K562 (cell line): Measurements from ENCODE around the gene GEN1. TPM values are rescaled to one million over a fixed set of nuclear protein-coding genes. Genes with fewer than 3 reads are reported as not detected.

Experiments
- C11orf30 ChIP-seq: fragments of 450-650 bp; IDR thresholded peaks from 2 replicates; pipeline ENCODE4 v1.6.1; 2016; ENCODE audit warnings: low read depth, mild to moderate bottlenecking
- GATA2 ChIP-seq: sonication (generic); formaldehyde crosslinking; IDR thresholded peaks from 2 replicates; pipeline ENCODE4 v1.4.0; 2020; ENCODE audit warnings: mild to moderate bottlenecking, missing genetic modification reagents
- GTF2E2 ChIP-seq: fragments of 200-800 bp; sonication (Bioruptor generic); IDR thresholded peaks from 2 replicates; pipeline ENCODE4 v1.6.1; 2016; ENCODE audit warnings: missing genetic modification characterization, missing compliant biosample characterization
- HDAC1 ChIP-seq, 2 experiments: fragments of 450-650 bp; IDR thresholded peaks; 2 replicates each; pipeline ENCODE4 v1.6.1; 2016 to 2017; ENCODE audit warnings: inconsistent platforms in 1 of 2, mild to moderate bottlenecking in 1 of 2, moderate library complexity in 1 of 2
- KLF13 ChIP-seq: fragments of 450-650 bp; IDR thresholded peaks from 2 replicates; pipeline ENCODE4 v1.6.1; 2016; ENCODE audit warnings: missing genetic modification characterization, low read depth, mild to moderate bottlenecking, missing compliant biosample characterization, moderate library complexity, borderline replicate concordance
- MAFG ChIP-seq: fragments of 450-650 bp; conservative IDR thresholded peaks from 2 replicates; pipeline ENCODE4 v1.6.1; 2016; ENCODE audit warnings: missing genetic modification characterization, missing compliant biosample characterization
- MEIS2 ChIP-seq: fragments of 450-650 bp; IDR thresholded peaks from 2 replicates; pipeline ENCODE4 v1.6.1; 2014; ENCODE audit warnings: mild to moderate bottlenecking; ENCODE audit not compliant: partially characterized antibody
- NELFE ChIP-seq: IDR thresholded peaks from 2 replicates; pipeline ENCODE4 v1.6.1; 2011; ENCODE audit warnings: mild to moderate bottlenecking; ENCODE audit not compliant: insufficient read depth, insufficient read length
- POLR2A ChIP-seq: fragments of 450-650 bp; conservative IDR thresholded peaks from 2 replicates; pipeline ENCODE4 v1.6.1; 2016
- POLR3A ChIP-seq: IDR thresholded peaks from 2 replicates; pipeline ENCODE4 v1.6.1; 2011; ENCODE audit warnings: borderline replicate concordance, mild to moderate bottlenecking, moderate library complexity; ENCODE audit not compliant: insufficient read length, insufficient read depth; ENCODE audit errors: extremely low read depth
- RAD21 ChIP-seq, 2 experiments: fragments of 250-450 bp in 1 of 2; fragments of 450-650 bp in 1 of 2; sonication (Bioruptor Pico) in 1 of 2; formaldehyde crosslinking in 1 of 2; IDR thresholded peaks in 1 of 2; conservative IDR thresholded peaks in 1 of 2; 2 replicates each; pipeline versions ENCODE4 v1.4.0 to v1.8.0; 2020 to 2022; ENCODE audit warnings: mild to moderate bottlenecking in 2 of 2, moderate library complexity in 1 of 2
- SLC30A9 ChIP-seq: fragments of 250-450 bp; sonication (Bioruptor Pico); IDR thresholded peaks from 2 replicates; pipeline ENCODE4 v1.8.0; 2022; ENCODE audit warnings: mild to moderate bottlenecking, moderate library complexity
- TBP ChIP-seq: optimal IDR thresholded peaks from 2 replicates; pipeline ENCODE3; 2011; ENCODE audit warnings: low read depth, low read length, improper control_type of control experiment
- TRIM28 ChIP-seq: fragments of 450-650 bp; IDR thresholded peaks from 2 replicates; pipeline ENCODE4 v1.6.1; 2017
- ZBED1 ChIP-seq: IDR thresholded peaks from 2 replicates; pipeline ENCODE4 v1.6.1; 2014
- ZBTB17 ChIP-seq: fragments of 450-650 bp; formaldehyde crosslinking; IDR thresholded peaks from 2 replicates; pipeline ENCODE4 v1.4.0; 2020; ENCODE audit warnings: mild to moderate bottlenecking
- ZBTB34 ChIP-seq: fragments of 250-450 bp; sonication (Bioruptor Pico); IDR thresholded peaks from 2 replicates; pipeline ENCODE4 v1.8.0; 2021; ENCODE audit warnings: mild to moderate bottlenecking, moderate library complexity
- ZC3H8 ChIP-seq: fragments of 450-650 bp; IDR thresholded peaks from 2 replicates; pipeline ENCODE4 v1.6.1; 2017
- ZNF316 ChIP-seq: fragments of 450-650 bp; IDR thresholded peaks from 2 replicates; pipeline ENCODE4 v1.6.1; 2016
- ZNF778 ChIP-seq: fragments of 450-650 bp; formaldehyde crosslinking; IDR thresholded peaks from 2 replicates; pipeline ENCODE4 v1.4.0; 2020; ENCODE audit warnings: mild to moderate bottlenecking, moderate library complexity
- polyA plus RNA-seq, 8 experiments: library from polyadenylated mRNA; depleted of rRNA in 4 of 8; stranded (reverse) in 5 of 8; unstranded in 3 of 8; fragments of >200 nt; fragmentation: Nextera tagmentation in 2 of 8; fragmentation: Illumina TruSeq in 1 of 8; extraction: Ambion mirVana in 2 of 8; extraction: Trizol in 1 of 8; gene quantifications; 2 replicates each; pipeline versions ENCODE4 v1.2.1 to v1.2.3, GENCODE V29; 2011 to 2014; ENCODE audit warnings: inconsistent platforms in 1 of 8, missing spikeins in 1 of 8
- total RNA-seq, 7 experiments: library from RNA; depleted of rRNA in 6 of 7; stranded (reverse); fragments of >200 nt in 6 of 7; fragmentation: Illumina TruSeq in 2 of 7; extraction: Trizol in 2 of 7; gene quantifications; 2 replicates each; pipeline versions ENCODE4 v1.2.1 to v1.2.3, GENCODE V29; 2011 to 2021; ENCODE audit warnings: low replicate concordance in 1 of 7
- TF ChIP-seq, protein P1 (sequence below): fragments of 450-650 bp; IDR thresholded peaks from 2 replicates; pipeline ENCODE4 v1.6.1; 2016; ENCODE audit warnings: mild to moderate bottlenecking

The GEN1 gene
- total and polyA plus RNA-seq, 9 of the 15 experiments (the other 6 are each of a cell fraction or from before 2014, with no cell fraction given) = 8.6 to 39.7 (median 24.5) TPM

DNA sequence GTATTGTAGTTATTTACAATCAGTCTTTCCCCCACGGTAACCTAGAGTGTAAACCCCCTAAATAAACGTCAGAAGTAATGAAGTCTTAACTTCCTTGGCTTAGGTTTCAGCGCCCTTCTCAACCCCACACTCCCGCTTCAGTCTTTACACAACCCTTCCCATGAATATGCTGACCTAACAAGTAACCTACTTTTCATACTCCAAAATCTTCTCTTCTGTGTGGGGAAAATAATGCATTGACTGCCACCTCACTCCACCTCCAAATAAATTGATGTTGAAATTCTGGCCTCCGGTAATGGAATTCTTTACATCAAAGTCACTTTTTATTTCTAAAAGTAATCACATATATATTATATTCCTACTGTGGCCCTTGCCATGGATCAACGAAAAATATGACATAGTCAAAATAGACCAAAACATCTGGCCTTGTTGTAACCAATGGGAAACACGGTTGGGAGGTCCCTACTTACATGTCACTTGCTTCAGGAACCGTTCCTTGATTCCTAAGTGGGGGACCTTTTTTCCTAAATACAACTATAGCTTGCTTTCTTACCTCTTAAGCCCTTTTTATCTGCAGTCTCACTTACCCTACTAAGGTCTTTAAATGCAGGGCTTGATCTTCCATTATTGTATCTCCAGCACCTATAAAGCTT lies 961 bp downstream of the GEN1 start (continued):
- TF ChIP-seq NELFE (no peak), GATA2 (CRISPR knock-in tag) (no peak), MAFG (tag) (peak; percentile 44), ZNF778 (CRISPR knock-in tag) (no peak), TBP (no peak), GTF2E2 (no peak), TRIM28 (0 out of 2 replicates have a peak, but pooled peaks have one; percentile 25), KLF13 (tag) (no peak), ZBED1 (no peak), POLR2A (no peak), ZC3H8 (no peak), HDAC1 (IDR thresholded peaks at IDR 0.05) (no peak), MEIS2 (no peak), ZBTB34 (CRISPR knock-in tag) (no peak), ZBTB17 (CRISPR knock-in tag) (no peak), POLR3A (no peak), RAD21 (CRISPR knock-in tag; conservative IDR thresholded peaks at IDR 0.05 in 1 of 2, IDR thresholded peaks at IDR 0.05 in 1 of 2) (no peak), SLC30A9 (CRISPR knock-in tag) (no peak), C11orf30 (peak; percentile 82), ZNF316 (peak; percentile 91)
- TF ChIP-seq, protein P1, sequence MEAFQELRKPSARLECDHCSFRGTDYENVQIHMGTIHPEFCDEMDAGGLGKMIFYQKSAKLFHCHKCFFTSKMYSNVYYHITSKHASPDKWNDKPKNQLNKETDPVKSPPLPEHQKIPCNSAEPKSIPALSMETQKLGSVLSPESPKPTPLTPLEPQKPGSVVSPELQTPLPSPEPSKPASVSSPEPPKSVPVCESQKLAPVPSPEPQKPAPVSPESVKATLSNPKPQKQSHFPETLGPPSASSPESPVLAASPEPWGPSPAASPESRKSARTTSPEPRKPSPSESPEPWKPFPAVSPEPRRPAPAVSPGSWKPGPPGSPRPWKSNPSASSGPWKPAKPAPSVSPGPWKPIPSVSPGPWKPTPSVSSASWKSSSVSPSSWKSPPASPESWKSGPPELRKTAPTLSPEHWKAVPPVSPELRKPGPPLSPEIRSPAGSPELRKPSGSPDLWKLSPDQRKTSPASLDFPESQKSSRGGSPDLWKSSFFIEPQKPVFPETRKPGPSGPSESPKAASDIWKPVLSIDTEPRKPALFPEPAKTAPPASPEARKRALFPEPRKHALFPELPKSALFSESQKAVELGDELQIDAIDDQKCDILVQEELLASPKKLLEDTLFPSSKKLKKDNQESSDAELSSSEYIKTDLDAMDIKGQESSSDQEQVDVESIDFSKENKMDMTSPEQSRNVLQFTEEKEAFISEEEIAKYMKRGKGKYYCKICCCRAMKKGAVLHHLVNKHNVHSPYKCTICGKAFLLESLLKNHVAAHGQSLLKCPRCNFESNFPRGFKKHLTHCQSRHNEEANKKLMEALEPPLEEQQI = no peak
